GM21576 (cell line): ENCODE data around the gene SIPA1L3.

Experiments
- ATAC-seq: cut with Tn5 transposase; IDR thresholded peaks from one replicate; pipeline ENCODE4 v1.9.1; 2021; ENCODE audit warnings: mild to moderate bottlenecking, moderate library complexity; ENCODE audit not compliant: unreplicated experiment

The SIPA1L3 gene

DNA sequence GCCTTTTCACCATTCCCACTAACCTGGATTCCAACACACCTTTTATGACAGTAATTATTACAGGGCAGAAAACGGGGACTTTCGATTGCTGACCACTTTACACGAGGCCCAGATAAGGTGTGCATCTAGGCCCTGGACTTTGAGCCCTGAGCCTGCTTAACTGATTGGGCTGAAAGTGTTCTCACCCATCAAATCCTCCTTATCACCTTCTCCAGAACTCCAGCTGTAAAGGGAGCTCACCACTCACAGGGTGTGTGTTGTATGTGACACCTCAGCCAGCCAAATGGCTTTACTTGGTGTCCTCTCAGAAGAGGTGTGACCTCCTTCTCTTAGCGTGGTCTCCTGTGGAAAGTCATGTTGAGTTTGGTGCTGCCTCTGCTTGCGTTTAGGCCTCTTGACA is 36.5 kb downstream of the SIPA1L3 start:
- ATAC-seq = no peak

GRCh38 chr19:37946132-37946531 is 39.1 kb downstream of the SIPA1L3 start:
- ATAC-seq = no peak

GRCh38 chr19:37947778-37948177 is 40.8 kb downstream of the SIPA1L3 start:
- no peak for ATAC-seq

DNA sequence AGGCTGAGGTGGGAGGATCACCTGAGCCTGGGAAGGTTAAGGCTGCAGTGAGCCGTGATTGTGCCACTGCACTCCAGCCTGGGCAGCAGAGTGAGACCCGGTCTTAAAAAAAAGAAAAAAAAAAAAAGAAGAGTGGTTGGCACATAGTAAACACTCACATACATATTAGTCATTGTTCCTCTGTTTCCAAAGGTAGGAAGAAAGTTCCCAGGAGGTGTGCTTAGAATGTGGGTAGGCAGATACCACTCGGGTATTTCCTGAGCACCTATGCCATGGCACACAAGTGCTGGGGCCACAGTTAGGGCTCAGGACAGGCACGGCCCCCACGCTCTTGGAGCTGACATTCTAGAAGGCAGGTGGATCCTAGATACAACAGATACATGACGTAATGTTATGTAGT is 41.4 kb downstream of the SIPA1L3 start:
- no peak for ATAC-seq

DNA sequence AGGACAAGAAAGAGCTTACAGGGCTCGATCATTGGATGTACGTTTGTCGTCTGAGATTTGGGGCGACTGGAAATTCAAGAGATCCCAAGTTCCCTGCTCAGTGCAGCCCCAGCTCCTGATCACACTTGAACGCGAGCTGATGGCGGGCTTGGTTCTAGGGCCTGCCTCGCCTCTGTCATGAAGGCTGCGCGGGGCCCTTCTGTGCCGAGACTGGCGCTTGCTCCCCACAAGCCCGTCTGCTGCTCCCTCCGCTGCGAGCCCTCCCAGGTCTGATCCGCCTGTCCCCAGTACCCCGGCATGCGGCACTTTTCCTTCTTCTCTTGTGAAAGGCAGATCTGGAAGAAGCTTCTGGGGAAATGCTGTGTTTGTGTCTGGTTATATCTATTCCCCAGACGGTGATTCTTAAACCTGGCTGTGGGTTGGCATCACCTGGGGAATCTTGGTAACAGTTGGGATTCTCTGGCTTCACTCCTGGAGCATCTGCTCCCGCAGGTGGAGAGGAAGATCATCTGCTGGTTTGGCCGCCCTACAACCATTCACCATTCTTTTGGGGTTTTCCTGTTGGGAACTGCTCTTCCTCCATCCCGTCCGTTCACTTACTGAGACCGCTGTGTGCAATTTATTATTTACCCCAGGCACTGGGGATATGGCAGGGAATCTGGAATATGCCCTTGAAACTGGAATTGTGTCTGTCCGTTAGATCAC is 43.6 kb downstream of the SIPA1L3 start:
- ATAC-seq = no peak

- no peak for ATAC-seq
Observed at GRCh38 chr19:37951816-37952210, 44.8 kb downstream of the SIPA1L3 start.

DNA sequence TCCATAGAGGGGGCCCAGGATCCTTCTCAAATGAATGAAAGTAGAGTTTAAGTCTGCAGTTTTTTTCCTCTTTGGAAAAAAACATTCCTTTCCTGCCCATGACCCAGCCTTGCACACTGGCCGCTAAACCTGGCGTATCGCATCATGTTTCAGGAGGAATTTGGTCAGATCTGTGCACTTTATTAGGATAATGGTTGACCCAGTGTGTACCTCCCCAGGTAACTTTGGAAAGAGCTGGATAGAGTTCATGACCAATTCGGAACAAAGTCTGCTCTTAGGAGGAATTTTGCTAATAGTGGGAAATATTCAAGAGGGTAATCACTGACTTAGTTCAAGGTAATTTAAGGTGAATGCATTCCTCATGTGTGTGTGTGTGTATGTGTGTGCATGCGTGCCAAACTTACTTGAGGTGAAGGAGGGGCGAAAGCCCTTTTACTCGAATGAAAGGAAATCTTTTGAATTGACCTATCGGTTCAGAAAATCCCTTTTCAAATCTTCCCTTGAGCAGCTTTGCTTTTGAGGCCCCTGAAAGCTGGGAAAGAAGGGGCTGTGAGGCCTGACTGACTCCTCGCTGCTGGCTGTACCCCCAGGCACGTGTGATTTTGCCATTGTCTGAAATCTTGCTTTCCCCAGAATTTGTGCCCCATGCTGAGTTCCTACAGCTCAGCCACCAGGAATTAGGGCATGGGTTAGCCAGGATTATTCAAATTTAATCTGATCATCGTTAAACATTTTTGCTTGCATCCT is 46.3 kb downstream of the SIPA1L3 start:
- ATAC-seq = no peak

- ATAC-seq = no peak
Observed at GRCh38 chr19:37953918-37954303, 46.9 kb downstream of the SIPA1L3 start.

- no peak for ATAC-seq
Observed at GRCh38 chr19:37954421-37954874, 47.4 kb downstream of the SIPA1L3 start.

GRCh38 chr19:37955986-37956385 is 49.0 kb downstream of the SIPA1L3 start:
- no peak for ATAC-seq

DNA sequence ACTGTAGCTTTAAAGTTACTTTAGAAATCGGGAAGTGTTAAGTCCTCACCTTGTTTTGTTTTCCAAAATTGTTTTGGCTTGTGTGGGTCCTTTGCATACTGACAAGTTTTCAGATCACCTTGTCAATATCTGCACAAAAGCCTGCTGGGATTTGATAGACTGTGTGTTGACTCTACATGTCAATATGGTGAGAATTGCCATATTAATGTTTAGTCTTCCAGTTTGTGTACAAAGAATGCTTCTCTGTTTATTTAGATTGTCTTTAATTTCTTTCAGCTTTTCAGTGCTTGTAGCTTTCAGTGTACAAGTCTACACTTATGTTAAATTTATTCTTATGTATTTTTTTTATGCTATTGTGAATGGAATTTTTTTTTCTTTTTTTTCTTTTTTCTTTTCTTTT is 50.2 kb downstream of the SIPA1L3 start:
- no peak for ATAC-seq

- ATAC-seq = no peak
Observed at GRCh38 chr19:37959665-37960114, 52.7 kb downstream of the SIPA1L3 start.

GRCh38 chr19:37961198-37961597 is 54.2 kb downstream of the SIPA1L3 start:
- ATAC-seq = no peak

DNA sequence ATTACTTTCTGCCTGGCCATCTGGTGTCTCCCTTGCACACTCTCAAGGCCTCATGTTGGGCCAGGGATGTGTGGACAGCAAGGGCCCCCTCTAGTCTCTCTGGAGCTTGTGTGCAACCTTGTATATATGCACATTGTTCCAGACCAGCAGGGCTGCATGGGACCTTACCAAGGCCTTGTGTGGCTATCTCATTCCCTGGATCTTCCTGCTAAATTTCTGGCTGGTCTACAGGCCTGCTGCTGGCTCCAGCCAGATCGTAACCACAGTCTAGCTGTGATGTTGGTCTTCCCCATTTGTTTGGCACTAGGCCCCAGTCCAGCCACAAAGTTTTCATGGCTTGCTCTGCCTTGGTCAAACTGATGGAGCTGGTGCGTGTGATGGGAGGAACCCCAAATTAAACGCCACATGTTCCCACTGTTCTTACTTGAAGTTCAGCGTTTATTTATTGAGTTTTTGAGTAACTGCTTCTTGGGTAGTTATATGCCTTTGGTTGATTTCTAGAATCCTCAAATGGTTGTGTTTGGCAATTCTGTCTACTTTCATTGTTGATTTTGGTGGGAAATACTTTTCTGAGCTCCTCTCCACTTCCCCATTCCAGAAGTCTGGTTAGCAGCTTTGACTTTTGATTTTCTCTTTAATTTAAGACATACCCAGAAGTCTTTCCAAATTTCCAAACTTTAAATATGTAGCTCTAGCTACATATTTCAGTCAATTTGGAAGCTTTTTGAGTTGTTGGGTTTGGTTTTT is 56.4 kb downstream of the SIPA1L3 start:
- no peak for ATAC-seq

DNA sequence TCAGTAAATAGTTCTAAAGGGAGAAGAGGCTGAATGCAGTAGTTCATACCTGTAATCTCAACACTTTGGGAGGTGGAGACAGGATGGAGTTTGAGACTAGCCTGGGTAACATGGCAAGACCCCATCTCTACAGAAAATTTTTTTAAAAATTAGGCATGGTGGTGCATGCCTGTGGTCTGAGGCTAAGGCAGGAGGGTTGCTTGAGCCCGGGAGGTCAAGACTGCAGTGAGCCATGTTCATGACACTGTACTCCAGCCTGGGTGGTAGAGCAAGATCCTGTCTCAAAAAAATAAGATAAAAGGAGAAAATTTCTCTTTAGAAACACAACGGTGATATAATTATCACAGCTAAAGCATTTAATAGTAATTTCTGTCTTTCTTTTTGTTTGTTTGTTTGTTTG is 57.1 kb downstream of the SIPA1L3 start:
- no peak for ATAC-seq

DNA sequence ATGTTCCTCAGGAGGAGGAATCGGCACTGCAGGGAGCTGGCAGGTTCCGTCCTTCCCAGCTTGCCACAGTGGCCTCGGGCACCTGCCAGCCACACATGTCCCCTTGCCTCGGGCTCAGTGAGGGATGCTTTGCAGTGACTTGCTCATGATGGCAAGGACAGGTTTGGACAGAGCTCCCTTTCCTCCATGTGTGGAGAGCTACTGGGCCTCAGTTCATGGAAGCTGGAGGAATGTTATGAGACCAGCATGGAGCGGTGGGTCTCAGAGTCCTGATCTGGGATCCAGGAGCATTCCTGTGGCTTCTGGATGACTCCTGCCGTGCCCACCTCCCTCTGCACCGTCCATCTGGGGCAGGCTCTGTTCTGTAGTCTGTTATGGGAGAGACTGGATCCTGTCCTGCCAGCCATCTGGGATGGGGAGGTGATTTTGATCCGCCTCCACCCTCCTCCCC is 59.2 kb downstream of the SIPA1L3 start:
- no peak for ATAC-seq

- ATAC-seq = no peak
Observed at GRCh38 chr19:37966662-37967231, 59.7 kb downstream of the SIPA1L3 start.

DNA sequence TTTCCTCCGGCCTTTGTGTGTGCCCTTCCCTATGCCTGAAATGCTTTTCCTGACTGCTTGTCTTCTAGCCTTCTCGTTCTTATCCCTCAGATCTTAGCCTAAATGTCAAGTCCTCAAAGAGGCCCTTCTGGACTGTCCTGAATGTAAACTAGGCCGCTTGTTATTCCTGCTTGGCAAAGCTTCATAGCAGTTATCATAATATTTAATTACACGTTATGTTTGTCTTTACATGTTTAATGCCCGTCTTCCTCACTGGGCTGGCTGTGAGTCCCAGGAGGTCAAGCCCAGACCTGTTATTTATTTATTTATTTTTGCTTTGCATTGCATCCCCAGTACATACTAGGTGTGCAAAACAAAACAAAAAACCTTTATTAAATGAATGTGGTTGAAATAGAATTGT is 62.7 kb downstream of the SIPA1L3 start:
- ATAC-seq = no peak

- ATAC-seq = no peak
Observed at GRCh38 chr19:37970699-37971098, 63.7 kb downstream of the SIPA1L3 start.

DNA sequence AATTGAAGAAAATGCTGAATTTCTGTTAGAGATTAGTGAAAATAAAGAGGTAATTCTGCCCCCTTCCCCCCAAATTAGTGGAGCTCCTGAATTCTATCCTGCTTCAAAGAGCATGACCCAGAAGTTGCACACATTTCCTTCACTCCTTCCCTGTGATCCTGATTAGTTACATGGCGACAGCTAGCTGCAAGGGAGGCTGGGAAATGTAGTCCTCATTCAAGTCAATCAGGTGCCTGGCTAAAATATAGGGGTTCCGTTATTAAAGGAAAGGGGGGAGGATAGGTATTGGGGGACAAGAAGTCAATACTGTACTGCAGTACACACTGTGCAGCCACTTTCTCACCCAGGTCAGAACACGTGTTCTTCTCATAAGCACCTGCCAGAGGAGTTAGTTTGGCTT is 65.8 kb downstream of the SIPA1L3 start:
- no peak for ATAC-seq

GRCh38 chr19:37973666-37974065 is 66.7 kb downstream of the SIPA1L3 start:
- no peak for ATAC-seq
